SU-DHL-6 (cell line): ENCODE data around the gene MGMT.

Source experiments
- CTCF ChIP-seq: fragments of 200-600 bp; sonication (generic); IDR thresholded peaks from one replicate; pipeline ENCODE4 v1.5.1; 2017; ENCODE audit warnings: antibody characterized with exemption, mild to moderate bottlenecking, low read length, moderate library complexity; ENCODE audit not compliant: insufficient read depth, poor library complexity, severe bottlenecking
- EZH2phosphoT487 ChIP-seq: fragments of 200-600 bp; sonication (generic), shearing (Covaris generic); conservative IDR thresholded peaks from 2 replicates; pipeline ENCODE4 v1.6.1; 2018; ENCODE audit warnings: mild to moderate bottlenecking, antibody characterized with exemption, low read length, moderate library complexity, mixed read lengths

GRCh38 chr10:129459762-129460539 is 7.1 kb upstream of the MGMT start:
- TF ChIP-seq CTCF (no peak), EZH2phosphoT487 (no peak)
